Ishikawa (cell line): ENCODE results near the gene CSF1.

Source experiments
- CEBPB ChIP-seq: IDR thresholded peaks from 2 replicates; pipeline ENCODE4 v1.6.1; 2012
- CREB1 ChIP-seq: IDR thresholded peaks from 2 replicates; pipeline ENCODE4 v1.6.1; 2012; ENCODE audit warnings: low read depth
- EGR1 ChIP-seq: IDR thresholded peaks from 2 replicates; pipeline ENCODE4 v1.6.1; 2012
- EP300 ChIP-seq: IDR thresholded peaks from 2 replicates; pipeline ENCODE4 v1.6.1; 2012; ENCODE audit warnings: borderline replicate concordance
- FOXM1 ChIP-seq: IDR thresholded peaks from 2 replicates; pipeline ENCODE4 v1.6.1; 2012; ENCODE audit warnings: low read depth, borderline replicate concordance
- MAX ChIP-seq: IDR thresholded peaks from 2 replicates; pipeline ENCODE4 v1.6.1; 2012
- RAD21 ChIP-seq: IDR thresholded peaks from 2 replicates; pipeline ENCODE4 v1.6.1; 2012; ENCODE audit warnings: low read depth
- TAF1 ChIP-seq: IDR thresholded peaks from 2 replicates; pipeline ENCODE4 v1.6.1; 2012; ENCODE audit warnings: low read depth, mild to moderate bottlenecking
- TCF12 ChIP-seq: IDR thresholded peaks from 2 replicates; pipeline ENCODE4 v1.6.1; 2012; ENCODE audit warnings: low read depth
- TEAD4 ChIP-seq: IDR thresholded peaks from 2 replicates; pipeline ENCODE4 v1.6.1; 2012
- YY1 ChIP-seq: IDR thresholded peaks from 2 replicates; pipeline ENCODE4 v1.6.1; 2012; ENCODE audit warnings: low read depth
- ZBTB7A ChIP-seq: IDR thresholded peaks from 2 replicates; pipeline ENCODE4 v1.6.1; 2012; ENCODE audit warnings: low read depth
- TF ChIP-seq, protein P1 (sequence below): IDR thresholded peaks from 2 replicates; pipeline ENCODE4 v1.6.1; 2012; ENCODE audit warnings: low read depth, mild to moderate bottlenecking

GRCh38 chr1:109885589-109885988 is 25.1 kb upstream of the CSF1 start:
- TF ChIP-seq FOXM1 (no peak), YY1 (no peak), TAF1 (no peak), MAX (no peak), EP300 (no peak), TEAD4 (no peak), CEBPB (peak; percentile 68), RAD21 (no peak), ZBTB7A (no peak), TCF12 (no peak), CREB1 (no peak), EGR1 (no peak)
- TF ChIP-seq, protein P1, sequence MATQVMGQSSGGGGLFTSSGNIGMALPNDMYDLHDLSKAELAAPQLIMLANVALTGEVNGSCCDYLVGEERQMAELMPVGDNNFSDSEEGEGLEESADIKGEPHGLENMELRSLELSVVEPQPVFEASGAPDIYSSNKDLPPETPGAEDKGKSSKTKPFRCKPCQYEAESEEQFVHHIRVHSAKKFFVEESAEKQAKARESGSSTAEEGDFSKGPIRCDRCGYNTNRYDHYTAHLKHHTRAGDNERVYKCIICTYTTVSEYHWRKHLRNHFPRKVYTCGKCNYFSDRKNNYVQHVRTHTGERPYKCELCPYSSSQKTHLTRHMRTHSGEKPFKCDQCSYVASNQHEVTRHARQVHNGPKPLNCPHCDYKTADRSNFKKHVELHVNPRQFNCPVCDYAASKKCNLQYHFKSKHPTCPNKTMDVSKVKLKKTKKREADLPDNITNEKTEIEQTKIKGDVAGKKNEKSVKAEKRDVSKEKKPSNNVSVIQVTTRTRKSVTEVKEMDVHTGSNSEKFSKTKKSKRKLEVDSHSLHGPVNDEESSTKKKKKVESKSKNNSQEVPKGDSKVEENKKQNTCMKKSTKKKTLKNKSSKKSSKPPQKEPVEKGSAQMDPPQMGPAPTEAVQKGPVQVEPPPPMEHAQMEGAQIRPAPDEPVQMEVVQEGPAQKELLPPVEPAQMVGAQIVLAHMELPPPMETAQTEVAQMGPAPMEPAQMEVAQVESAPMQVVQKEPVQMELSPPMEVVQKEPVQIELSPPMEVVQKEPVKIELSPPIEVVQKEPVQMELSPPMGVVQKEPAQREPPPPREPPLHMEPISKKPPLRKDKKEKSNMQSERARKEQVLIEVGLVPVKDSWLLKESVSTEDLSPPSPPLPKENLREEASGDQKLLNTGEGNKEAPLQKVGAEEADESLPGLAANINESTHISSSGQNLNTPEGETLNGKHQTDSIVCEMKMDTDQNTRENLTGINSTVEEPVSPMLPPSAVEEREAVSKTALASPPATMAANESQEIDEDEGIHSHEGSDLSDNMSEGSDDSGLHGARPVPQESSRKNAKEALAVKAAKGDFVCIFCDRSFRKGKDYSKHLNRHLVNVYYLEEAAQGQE: no peak
